Activated B cell treated with CpG ODN at 0.5 μM for 24 hours (primary cell): ENCODE data around the gene C2CD2L. TPM values are rescaled to one million over a fixed set of nuclear protein-coding genes. Genes with fewer than 3 reads are reported as not detected.

Source experiments
- ATAC-seq: fragments of 200-7000 bp; cut with Tn5 transposase; one replicate; pipeline ENCODE4 v1.10.0; 2021; ENCODE audit warnings: low read depth, mild to moderate bottlenecking, moderate library complexity
- CTCF ChIA-PET: fragments of 350-600 bp; sonication (Branson Sonifier 250); formaldehyde crosslinking; loops from one replicate; lab custom pipeline; 2021; ENCODE audit warnings: antibody characterized with exemption; lab: Charles Lee
- POLR2A ChIA-PET: fragments of 350-600 bp; sonication (Branson Sonifier 250); formaldehyde crosslinking; loops from one replicate; lab custom pipeline; 2021; ENCODE audit warnings: antibody characterized with exemption; lab: Charles Lee
- DNase-seq: peaks from one replicate; pipeline ENCODE4 v3.0.0; 2022
- H3K27ac Mint-ChIP-seq: one replicate; pipeline ENCODE4 v1.8.0; 2020; ENCODE audit warnings: mixed read lengths
- H3K27me3 Mint-ChIP-seq: one replicate; pipeline ENCODE4 v1.8.0; 2021; ENCODE audit warnings: mixed read lengths
- H3K36me3 Mint-ChIP-seq: one replicate; pipeline ENCODE4 v1.8.0; 2021; ENCODE audit warnings: low read depth, mixed read lengths
- H3K4me1 Mint-ChIP-seq: one replicate; pipeline ENCODE4 v1.8.0; 2021; ENCODE audit warnings: mixed read lengths
- H3K4me3 Mint-ChIP-seq: one replicate; pipeline ENCODE4 v1.8.0; 2020; ENCODE audit warnings: mild to moderate bottlenecking, mixed read lengths
- H3K9me3 Mint-ChIP-seq: one replicate; pipeline ENCODE4 v1.8.0; 2020; ENCODE audit warnings: mixed read lengths
- intact Hi-C: fragments of 100-400 bp; cut with micrococcal nuclease; formaldehyde crosslinking; loops from one replicate; pipeline ENCODE4 v1.15.1; 2024
- total RNA-seq: library from RNA; stranded (reverse); gene quantifications from 2 replicates; pipeline ENCODE4 v1.2.3, GENCODE V29; 2022
- TF ChIP-seq, protein P1 (sequence below): fragments of 200-600 bp; IDR thresholded peaks from one replicate; pipeline ENCODE4 v1.8.0; 2022; ENCODE audit warnings: antibody characterized with exemption, mild to moderate bottlenecking

C2CD2L gene
- total RNA-seq, 1 donor from 2014 or later: 6.7 TPM

DNA sequence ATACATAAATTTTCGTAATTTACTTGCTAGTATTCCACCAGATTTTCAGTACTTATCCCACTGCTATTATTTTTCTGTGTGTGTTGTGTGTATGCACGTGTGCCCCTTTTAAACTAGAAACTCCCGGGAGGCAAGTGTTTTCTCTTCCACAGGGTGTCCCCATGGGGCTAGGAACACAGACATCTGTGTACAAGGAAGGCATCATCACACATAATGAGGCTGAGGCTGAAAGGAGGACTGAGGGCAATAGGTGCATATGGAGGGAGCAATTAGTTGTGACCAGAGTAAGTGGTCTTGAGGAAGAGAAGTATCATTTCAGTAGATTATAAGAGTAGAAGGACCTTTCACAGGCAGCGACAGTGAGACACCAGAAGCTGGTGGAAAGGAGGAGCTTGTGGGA is 3.4 kb upstream of the C2CD2L start:
- TF ChIP-seq, protein P1, sequence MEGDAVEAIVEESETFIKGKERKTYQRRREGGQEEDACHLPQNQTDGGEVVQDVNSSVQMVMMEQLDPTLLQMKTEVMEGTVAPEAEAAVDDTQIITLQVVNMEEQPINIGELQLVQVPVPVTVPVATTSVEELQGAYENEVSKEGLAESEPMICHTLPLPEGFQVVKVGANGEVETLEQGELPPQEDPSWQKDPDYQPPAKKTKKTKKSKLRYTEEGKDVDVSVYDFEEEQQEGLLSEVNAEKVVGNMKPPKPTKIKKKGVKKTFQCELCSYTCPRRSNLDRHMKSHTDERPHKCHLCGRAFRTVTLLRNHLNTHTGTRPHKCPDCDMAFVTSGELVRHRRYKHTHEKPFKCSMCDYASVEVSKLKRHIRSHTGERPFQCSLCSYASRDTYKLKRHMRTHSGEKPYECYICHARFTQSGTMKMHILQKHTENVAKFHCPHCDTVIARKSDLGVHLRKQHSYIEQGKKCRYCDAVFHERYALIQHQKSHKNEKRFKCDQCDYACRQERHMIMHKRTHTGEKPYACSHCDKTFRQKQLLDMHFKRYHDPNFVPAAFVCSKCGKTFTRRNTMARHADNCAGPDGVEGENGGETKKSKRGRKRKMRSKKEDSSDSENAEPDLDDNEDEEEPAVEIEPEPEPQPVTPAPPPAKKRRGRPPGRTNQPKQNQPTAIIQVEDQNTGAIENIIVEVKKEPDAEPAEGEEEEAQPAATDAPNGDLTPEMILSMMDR: no peak
- peaks cover 13% of the 10 kb centered on the region for H3K36me3 Mint-ChIP-seq
- H3K27ac Mint-ChIP-seq: no peak overlapping the region
- ChIA-PET CTCF (no interaction called here), POLR2A (interaction anchor here (1.0 kb wide), 1 partner anchor 19 kb away, joined by 3 read pairs; the partner anchor contains the start of gene HMBS)
- ATAC-seq (no peak), DNase-seq (no peak)
- peak overlapping the region; percentile 21 for H3K4me3 Mint-ChIP-seq
- intact Hi-C loops: no loop called here
- no peaks in the 10 kb centered on the region for H3K27me3 Mint-ChIP-seq
- H3K4me1 Mint-ChIP-seq: peaks cover 51% of the 10 kb centered on the region
- no peaks in the 10 kb centered on the region for H3K9me3 Mint-ChIP-seq

- intact Hi-C loops: loop anchor here (1.0 kb wide), 3 partner anchors 12 to 109 kb away; partner anchors contain the start of genes CENATAC and HINFP
- ChIA-PET POLR2A (interaction anchor here (0.6 to 3.4 kb wide), 15 partner anchors 10 to 316 kb away, joined by 3 to 45 read pairs (median 6); partner anchors contain the start of genes CBL, CENATAC, HINFP and HMBS), CTCF (interaction anchor here (1.1 to 1.2 kb wide), 2 partner anchors 97 to 98 kb away, joined by 3 to 5 read pairs; partner anchors contain the start of gene CBL)
- H3K27me3 Mint-ChIP-seq: no peaks in the 10 kb centered on the region
- ATAC-seq (peak; percentile 15), DNase-seq (no peak)
- H3K36me3 Mint-ChIP-seq: peaks cover 19% of the 10 kb centered on the region
- H3K4me3 Mint-ChIP-seq: peak overlapping the region; percentile 88
- H3K27ac Mint-ChIP-seq: peak overlapping the region; percentile 21
- H3K4me1 Mint-ChIP-seq: peaks cover 34% of the 10 kb centered on the region
- H3K9me3 Mint-ChIP-seq: no peaks in the 10 kb centered on the region
- TF ChIP-seq, protein P1: no peak
Observed at GRCh38 chr11:119107538-119108145, 498 bp downstream of the C2CD2L start.

GRCh38 chr11:119108146-119108856 is 1.2 kb downstream of the C2CD2L start:
- H3K27ac Mint-ChIP-seq: peak overlapping the region; percentile 21
- H3K9me3 Mint-ChIP-seq: no peaks in the 10 kb centered on the region
- ATAC-seq: no peak
- POLR2A ChIA-PET: interaction anchor here (0.5 to 3.4 kb wide), 6 partner anchors 12 to 108 kb away, joined by 3 to 45 read pairs (median 6); partner anchors contain the start of genes CBL, HINFP and VPS11
- H3K36me3 Mint-ChIP-seq: peaks cover 25% of the 10 kb centered on the region
- no peaks in the 10 kb centered on the region for H3K27me3 Mint-ChIP-seq
- DNase-seq: no peak
- CTCF ChIA-PET: interaction anchor here (1.1 kb wide), 1 partner anchor 9 kb away, joined by 3 read pairs; no protein-coding TSS in a partner anchor
- intact Hi-C loops: no loop called here
- H3K4me1 Mint-ChIP-seq: peaks cover 29% of the 10 kb centered on the region
- peak overlapping the region; percentile 82 for H3K4me3 Mint-ChIP-seq
- TF ChIP-seq, protein P1: no peak

GRCh38 chr11:119108857-119109221 is 1.7 kb downstream of the C2CD2L start:
- intact Hi-C loops: no loop called here
- Mint-ChIP-seq H3K4me3 (peak overlapping the region; percentile 82), H3K4me1 (peaks cover 26% of the 10 kb centered on the region), H3K9me3 (no peaks in the 10 kb centered on the region), H3K36me3 (peaks cover 30% of the 10 kb centered on the region), H3K27me3 (no peaks in the 10 kb centered on the region), H3K27ac (no peak overlapping the region)
- no peak for DNase-seq
- CTCF ChIA-PET: interaction anchor here (1.1 kb wide), 1 partner anchor 9 kb away, joined by 3 read pairs; no protein-coding TSS in a partner anchor
- ATAC-seq: no peak
- TF ChIP-seq, protein P1: no peak
- POLR2A ChIA-PET: interaction anchor here (0.5 to 2.3 kb wide), 5 partner anchors 12 to 61 kb away, joined by 3 to 18 read pairs (median 4); partner anchors contain the start of genes HINFP and VPS11
